H9 (cell line): ENCODE data around the gene LHPP. TPM values are rescaled to one million over a fixed set of nuclear protein-coding genes. Genes with fewer than 3 reads are reported as not detected.

ENCODE experiments used
- DNase-seq: peaks from one replicate; pipeline ENCODE4 v3.0.0-alpha.2; 2017
- H2AFZ ChIP-seq: one replicate; pipeline ENCODE4 v1.6.1; 2013; ENCODE audit warnings: mild to moderate bottlenecking, low read length, control low read depth, moderate library complexity
- H2AK5ac ChIP-seq: 2 replicates; pipeline ENCODE4 v1.6.1; 2013; ENCODE audit warnings: low read length, control low read depth, mixed read lengths; ENCODE audit not compliant: insufficient read length
- H2BK120ac ChIP-seq: one replicate; pipeline ENCODE4 v1.6.1; 2013; ENCODE audit warnings: low read depth, mild to moderate bottlenecking, low read length, control low read depth, inconsistent platforms; ENCODE audit not compliant: poor library complexity, severe bottlenecking
- H2BK12ac ChIP-seq: 2 replicates; pipeline ENCODE4 v1.6.1; 2013; ENCODE audit warnings: low read length, control low read depth, mixed read lengths, low read depth; ENCODE audit not compliant: insufficient read length
- H2BK15ac ChIP-seq: 2 replicates; pipeline ENCODE4 v1.6.1; 2013; ENCODE audit warnings: low read depth, low read length, control low read depth
- H2BK20ac ChIP-seq: one replicate; pipeline ENCODE4 v1.6.1; 2013; ENCODE audit warnings: low read depth, mild to moderate bottlenecking, low read length, control low read depth, inconsistent platforms; ENCODE audit not compliant: poor library complexity, severe bottlenecking
- H2BK5ac ChIP-seq: 2 replicates; pipeline ENCODE4 v1.6.1; 2013; ENCODE audit warnings: low read length, control low read depth, mixed read lengths; ENCODE audit not compliant: insufficient read length
- H3K14ac ChIP-seq: 2 replicates; pipeline ENCODE4 v1.6.1; 2013; ENCODE audit warnings: low read length, control low read depth; ENCODE audit not compliant: insufficient read depth
- H3K18ac ChIP-seq: 2 replicates; pipeline ENCODE4 v1.6.1; 2013; ENCODE audit warnings: low read depth, mild to moderate bottlenecking, mixed read lengths, low read length, control low read depth; ENCODE audit not compliant: insufficient read length
- H3K23ac ChIP-seq: 2 replicates; pipeline ENCODE4 v1.6.1; 2013; ENCODE audit warnings: low read length, control low read depth, mixed read lengths, low read depth; ENCODE audit not compliant: insufficient read length
- H3K23me2 ChIP-seq: 2 replicates; pipeline ENCODE4 v1.6.1; 2013; ENCODE audit warnings: low read depth, mild to moderate bottlenecking, mixed read lengths, low read length, control low read depth; ENCODE audit not compliant: insufficient read length, poor library complexity, severe bottlenecking
- H3K27ac ChIP-seq: 2 replicates; pipeline ENCODE4 v1.5.1; 2013; ENCODE audit warnings: low read length, control low read depth, mixed read lengths, low read depth; ENCODE audit not compliant: insufficient read length
- H3K27me3 ChIP-seq: 2 replicates; pipeline ENCODE4 v1.6.1; 2013; ENCODE audit warnings: low read length, control low read depth, inconsistent platforms; ENCODE audit not compliant: insufficient read depth
- H3K4ac ChIP-seq: 2 replicates; pipeline ENCODE4 v1.6.1; 2013; ENCODE audit warnings: low read depth, mild to moderate bottlenecking, control low read depth, inconsistent platforms, low read length, moderate library complexity
- H3K4me1 ChIP-seq: 2 replicates; pipeline ENCODE4 v1.6.1; 2013; ENCODE audit warnings: low read length, control low read depth, inconsistent platforms; ENCODE audit not compliant: insufficient read depth
- H3K4me2 ChIP-seq: 2 replicates; pipeline ENCODE4 v1.6.1; 2013; ENCODE audit warnings: low read length, control low read depth, mixed read lengths; ENCODE audit not compliant: insufficient read length, insufficient read depth
- H3K56ac ChIP-seq: 2 replicates; pipeline ENCODE4 v1.6.1; 2013; ENCODE audit warnings: low read depth, mild to moderate bottlenecking, mixed read lengths, low read length, control low read depth; ENCODE audit not compliant: insufficient read length
- H3K79me1 ChIP-seq: 2 replicates; pipeline ENCODE4 v1.6.1; 2013; ENCODE audit warnings: low read depth, mild to moderate bottlenecking, moderate library complexity, low read length, control low read depth, inconsistent platforms; ENCODE audit not compliant: insufficient read depth, poor library complexity, severe bottlenecking
- H3K79me2 ChIP-seq: 2 replicates; pipeline ENCODE4 v1.6.1; 2013; ENCODE audit warnings: low read length, control low read depth, inconsistent platforms; ENCODE audit not compliant: insufficient read depth
- H3K9ac ChIP-seq: 2 replicates; pipeline ENCODE4 v1.6.1; 2013; ENCODE audit warnings: low read length, control low read depth, mixed read lengths; ENCODE audit not compliant: insufficient read length; ENCODE audit errors: extremely low read depth
- H3K9me3 ChIP-seq: one replicate; pipeline ENCODE4 v1.6.1; 2013; ENCODE audit warnings: low read depth, low read length, inconsistent platforms; ENCODE audit not compliant: control insufficient read depth
- H3T11ph ChIP-seq: one replicate; pipeline ENCODE4 v1.6.1; 2013; ENCODE audit warnings: mild to moderate bottlenecking, low read length, control low read depth, inconsistent platforms
- H4K20me1 ChIP-seq: one replicate; pipeline ENCODE4 v1.6.1; 2013; ENCODE audit not compliant: control insufficient read depth, insufficient read length, insufficient read depth
- H4K5ac ChIP-seq: 2 replicates; pipeline ENCODE4 v1.6.1; 2013; ENCODE audit warnings: low read depth, mild to moderate bottlenecking, mixed read lengths, low read length, control low read depth; ENCODE audit not compliant: insufficient read length
- H4K8ac ChIP-seq: replicated peaks from 2 replicates; pipeline ENCODE4 v1.6.1; 2013; ENCODE audit warnings: low read length, control low read depth, mixed read lengths, low read depth; ENCODE audit not compliant: insufficient read length
- H4K91ac ChIP-seq: 2 replicates; pipeline ENCODE4 v1.6.1; 2013; ENCODE audit warnings: low read depth, mild to moderate bottlenecking, moderate library complexity, mixed read lengths, low read length, control low read depth; ENCODE audit not compliant: insufficient read length
- H3K27ac Mint-ChIP-seq, 3 experiments: 2 replicates in 2 of 3; 3 replicates in 1 of 3; pipeline ENCODE4 v1.8.0; 2020 to 2021; ENCODE audit warnings: mixed read lengths in 3 of 3, mild to moderate bottlenecking in 1 of 3, moderate library complexity in 1 of 3
- H3K27me3 Mint-ChIP-seq: 2 replicates; pipeline ENCODE4 v1.8.0; 2021; ENCODE audit warnings: low read depth, mild to moderate bottlenecking, moderate library complexity, mixed read lengths
- H3K36me3 Mint-ChIP-seq, 3 experiments: 2 replicates in 2 of 3; 3 replicates in 1 of 3; pipeline ENCODE4 v1.8.0; 2020 to 2021; ENCODE audit warnings: low read depth in 3 of 3, mixed read lengths in 3 of 3; ENCODE audit not compliant: insufficient read depth in 1 of 3
- H3K4me1 Mint-ChIP-seq, 2 experiments: 2 replicates each; pipeline ENCODE4 v1.8.0; 2020; ENCODE audit warnings: mixed read lengths in 2 of 2
- H3K4me3 Mint-ChIP-seq, 2 experiments: 2 replicates in 1 of 2; 3 replicates in 1 of 2; pipeline ENCODE4 v1.8.0; 2020 to 2021; ENCODE audit warnings: mild to moderate bottlenecking in 2 of 2, mixed read lengths in 2 of 2, moderate library complexity in 1 of 2
- H3K9me3 Mint-ChIP-seq, 2 experiments: 2 replicates in 1 of 2; 3 replicates in 1 of 2; pipeline ENCODE4 v1.8.0; 2020; ENCODE audit warnings: mild to moderate bottlenecking in 2 of 2, mixed read lengths in 2 of 2, moderate library complexity in 1 of 2
- CTCF ChIP-seq: fragments of 200-600 bp; sonication (generic); conservative IDR thresholded peaks from 3 replicates; pipeline ENCODE4 v1.8.0; 2021; ENCODE audit warnings: antibody characterized with exemption, mild to moderate bottlenecking
- WGBS: extraction: QIAGEN DNeasy Blood & Tissue Kit; methylation state at CpG from one replicate; pipeline ENCODE4 v1.1.7; 2013; ENCODE audit warnings: missing lambda C conversion rate, low lambda C conversion rate, mixed read lengths; ENCODE audit not compliant: insufficient read length; ENCODE audit errors: extremely low coverage; 5-methylcytosine and 5-hydroxymethylcytosine counted together
- total RNA-seq: library from RNA; stranded (reverse); gene quantifications from 2 replicates; pipeline ENCODE4 v1.2.1, GENCODE V29; 2021

LHPP gene
- total RNA-seq, 1 experiment from 2014 or later: 29.6 TPM

- H3K4me2 ChIP-seq: no peak overlapping the region
- H4K20me1 ChIP-seq: no peaks in the 10 kb centered on the region
- H3K27me3 ChIP-seq: no peaks in the 10 kb centered on the region
- no peak overlapping the region for H2BK5ac ChIP-seq
- no peak overlapping the region for H4K91ac ChIP-seq
- no peak overlapping the region; the same call in 1 of the 2 replicates for H3K14ac ChIP-seq
- H2AK5ac ChIP-seq: no peak overlapping the region
- no peak overlapping the region for H3T11ph ChIP-seq
- H3K23me2 ChIP-seq: no peaks in the 10 kb centered on the region
- DNase-seq: no peak
- H3K36me3 Mint-ChIP-seq: no peaks in the 10 kb centered on the region; a peak in 1 of 7 replicates
- TF ChIP-seq CTCF: no peak
- H4K8ac ChIP-seq: no peak overlapping the region
- H3K79me2 ChIP-seq: no peaks in the 10 kb centered on the region
- H3K79me1 ChIP-seq: no peaks in the 10 kb centered on the region
- no peak overlapping the region for H3K4ac ChIP-seq
- H2BK12ac ChIP-seq: no peak overlapping the region
- H3K4me3 Mint-ChIP-seq: no peak overlapping the region
- H3K56ac ChIP-seq: no peak overlapping the region
- no peaks in the 10 kb centered on the region for H3K4me1 ChIP-seq
- no peak overlapping the region for H3K18ac ChIP-seq
- no peaks in the 10 kb centered on the region for H3K9me3 ChIP-seq
- no peak overlapping the region for H4K5ac ChIP-seq
- no peak overlapping the region for H2BK15ac ChIP-seq
- H3K27ac Mint-ChIP-seq: peak overlapping the region in 1 of 3 experiments; percentile 35; a peak in 1 of 7 replicates
- H2BK20ac ChIP-seq: no peak overlapping the region
- no peak overlapping the region for H2BK120ac ChIP-seq
- H3K27ac ChIP-seq: no peak overlapping the region
- H3K23ac ChIP-seq: no peak overlapping the region
- WGBS: no CpG with 5 or more reads among the region's 11 CpGs
- H3K4me1 Mint-ChIP-seq: peaks cover 5 to 20% of the 10 kb centered on the region in 2 experiments
- H3K27me3 Mint-ChIP-seq: no peaks in the 10 kb centered on the region
- H2AFZ ChIP-seq: no peak overlapping the region
- no peaks in the 10 kb centered on the region for H3K9me3 Mint-ChIP-seq
- no peak overlapping the region for H3K9ac ChIP-seq
Observed at GRCh38 chr10:124551755-124552154, 90.1 kb downstream of the LHPP start.
